Breast epithelium (tissue), 4 donors: ENCODE data around the gene CTSH. TPM values are rescaled to one million over a fixed set of nuclear protein-coding genes. Genes with fewer than 3 reads are reported as not detected.

Source experiments
- DNase-seq, 2 donors: peaks; one replicate each; pipeline ENCODE4 v3.0.0-alpha.2; 2019; ENCODE audit warnings: low spot score in 2 of 2
- H3K27ac ChIP-seq, 2 donors: fragments of 200-600 bp; sonication (generic) in 1 of 2; one replicate each; pipeline ENCODE4 v1.5.1; 2016 to 2019; ENCODE audit warnings: mild to moderate bottlenecking in 1 of 2
- H3K27me3 ChIP-seq, 2 donors: fragments of 200-600 bp; sonication (generic) in 1 of 2; one replicate each; pipeline versions ENCODE4 v1.5.1 to v1.6.0; 2017 to 2019; ENCODE audit warnings: control low read depth in 1 of 2, mild to moderate bottlenecking in 1 of 2
- H3K36me3 ChIP-seq: fragments of 200-600 bp; one replicate; pipeline ENCODE4 v1.5.1; 2019
- H3K4me1 ChIP-seq, 2 donors: fragments of 200-600 bp; sonication (generic); one replicate each; pipeline ENCODE4 v1.5.1; 2016 to 2019; ENCODE audit warnings: control low read depth in 1 of 2
- H3K4me3 ChIP-seq, 3 donors: fragments of 200-600 bp; sonication (generic); 1 replicate in 2 of 3; 2 replicates in 1 of 3; pipeline ENCODE4 v1.5.1; 2016 to 2019; ENCODE audit warnings: mild to moderate bottlenecking in 3 of 3, moderate library complexity in 2 of 3
- H3K9me3 ChIP-seq, 2 donors: fragments of 200-600 bp; sonication (generic) in 1 of 2; one replicate each; pipeline ENCODE4 v1.5.1; 2016 to 2019; ENCODE audit warnings: control low read depth in 1 of 2
- CTCF ChIP-seq, 3 donors: fragments of 450-650 bp; IDR thresholded peaks; one replicate each; pipeline ENCODE4 v1.5.1; 2016 to 2017; ENCODE audit warnings: antibody characterized with exemption in 3 of 3, mild to moderate bottlenecking in 3 of 3, moderate library complexity in 3 of 3
- POLR2A ChIP-seq: fragments of 450-650 bp; IDR thresholded peaks from one replicate; pipeline ENCODE4 v1.6.1; 2016; ENCODE audit warnings: antibody characterized with exemption, mild to moderate bottlenecking, moderate library complexity
- POLR2AphosphoS5 ChIP-seq, 3 donors: sonication (generic); formaldehyde crosslinking; IDR thresholded peaks; one replicate each; pipeline ENCODE4 v1.6.1; 2017; ENCODE audit warnings: antibody characterized with exemption in 3 of 3
- intact Hi-C: fragments of 100-400 bp; cut with DNase I; formaldehyde crosslinking; loops from one replicate; pipeline ENCODE4 v1.15.1; 2023; ENCODE audit warnings: low total_unique reads
- total RNA-seq, 3 donors: library from RNA; depleted of rRNA; stranded (reverse); fragments of >200 nt; gene quantifications; one replicate each; pipeline ENCODE4 v1.1.0, GENCODE V29; 2016

CTSH gene
- total RNA-seq, 3 donors from 2014 or later = 158 to 272 (median 163) TPM

- H3K4me3 ChIP-seq = no peak overlapping the region
- H3K27me3 ChIP-seq = no peaks in the 10 kb centered on the region
- no peaks in the 10 kb centered on the region for H3K9me3 ChIP-seq
- DNase-seq = no peak
- H3K36me3 ChIP-seq = no peaks in the 10 kb centered on the region
- intact Hi-C loops = no loop called here
- TF ChIP-seq POLR2AphosphoS5 (IDR thresholded peaks at IDR 0.05) (peak in 1 of 3 donors; percentile 16), POLR2A (no peak), CTCF (IDR thresholded peaks at IDR 0.05) (no peak)
- H3K27ac ChIP-seq = peak overlapping the region; percentile 54 to 62
- H3K4me1 ChIP-seq = no peaks in the 10 kb centered on the region
Measured at GRCh38 chr15:78915341-78916087, 29.3 kb downstream of the CTSH start.

DNA sequence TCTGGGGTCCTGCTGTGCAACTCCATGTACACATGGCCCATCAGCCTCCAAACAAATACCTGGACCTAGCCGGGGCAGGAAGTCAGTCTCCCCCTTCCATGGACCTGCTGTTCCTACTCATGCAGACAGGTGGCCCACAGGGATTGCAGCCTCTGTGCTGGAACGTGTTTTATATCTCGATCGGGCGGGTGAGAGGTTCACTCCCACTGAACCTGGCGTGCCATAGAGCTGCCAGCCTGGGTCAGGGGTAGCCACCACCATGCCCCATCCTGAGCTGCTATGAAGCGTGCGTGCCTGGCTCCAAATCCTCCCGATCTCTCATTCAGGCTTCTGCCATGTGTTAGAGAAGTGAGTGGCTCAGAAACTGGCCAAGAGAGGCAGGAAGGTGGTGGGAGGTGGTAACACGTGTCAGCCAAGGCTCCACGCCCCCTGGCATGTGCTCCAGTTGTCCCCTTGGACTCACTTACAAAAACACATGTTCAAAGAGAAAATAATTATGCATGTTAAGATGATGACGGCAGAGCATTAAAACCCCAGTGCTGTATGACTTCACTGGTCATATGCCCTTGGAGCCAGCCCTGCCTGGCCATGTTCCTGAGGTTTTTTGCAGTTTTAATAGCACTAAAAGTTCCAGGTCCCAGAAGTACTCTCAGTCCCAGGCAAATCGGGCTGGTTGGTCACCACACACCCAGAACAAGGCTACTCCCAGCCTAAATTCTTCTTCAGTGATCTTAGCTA lies 30.6 kb downstream of the CTSH start:
- TF ChIP-seq POLR2AphosphoS5 (IDR thresholded peaks at IDR 0.05) (peak in 1 of 3 donors; percentile 9), POLR2A (no peak), CTCF (IDR thresholded peaks at IDR 0.05) (peak in 2 of 3 donors; percentile 47 to 66)
- H3K36me3 ChIP-seq = no peaks in the 10 kb centered on the region
- no peaks in the 10 kb centered on the region for H3K27me3 ChIP-seq
- no peak for DNase-seq
- peak overlapping the region; percentile 57 to 84 for H3K27ac ChIP-seq
- H3K4me3 ChIP-seq = no peak overlapping the region
- H3K9me3 ChIP-seq = no peaks in the 10 kb centered on the region
- intact Hi-C loops = loop anchor here (1.0 kb wide), 1 partner anchor 11 kb away; no protein-coding TSS in a partner anchor
- no peaks in the 10 kb centered on the region for H3K4me1 ChIP-seq

- no peaks in the 10 kb centered on the region for H3K36me3 ChIP-seq
- no peaks in the 10 kb centered on the region for H3K4me1 ChIP-seq
- TF ChIP-seq CTCF (IDR thresholded peaks at IDR 0.05) = no peak
- TF ChIP-seq POLR2AphosphoS5 (IDR thresholded peaks at IDR 0.05) = no peak
- no peak for TF ChIP-seq POLR2A
- no peak overlapping the region for H3K4me3 ChIP-seq
- H3K9me3 ChIP-seq = no peaks in the 10 kb centered on the region
- H3K27me3 ChIP-seq = no peaks in the 10 kb centered on the region
- DNase-seq = no peak
- peak overlapping the region in 1 of 2 donors; percentile 9 for H3K27ac ChIP-seq
- intact Hi-C loops = no loop called here
Measured at GRCh38 chr15:78913012-78913411, 31.8 kb downstream of the CTSH start.

GRCh38 chr15:78912316-78912715 lies 32.5 kb downstream of the CTSH start:
- Histone ChIP-seq H3K4me3 (no peak overlapping the region), H3K36me3 (no peaks in the 10 kb centered on the region), H3K27me3 (no peaks in the 10 kb centered on the region), H3K9me3 (no peaks in the 10 kb centered on the region), H3K27ac (no peak overlapping the region), H3K4me1 (no peaks in the 10 kb centered on the region)
- intact Hi-C loops = no loop called here
- TF ChIP-seq POLR2AphosphoS5 (IDR thresholded peaks at IDR 0.05) = no peak
- no peak for TF ChIP-seq CTCF (IDR thresholded peaks at IDR 0.05)
- TF ChIP-seq POLR2A = no peak
- DNase-seq = no peak

DNA sequence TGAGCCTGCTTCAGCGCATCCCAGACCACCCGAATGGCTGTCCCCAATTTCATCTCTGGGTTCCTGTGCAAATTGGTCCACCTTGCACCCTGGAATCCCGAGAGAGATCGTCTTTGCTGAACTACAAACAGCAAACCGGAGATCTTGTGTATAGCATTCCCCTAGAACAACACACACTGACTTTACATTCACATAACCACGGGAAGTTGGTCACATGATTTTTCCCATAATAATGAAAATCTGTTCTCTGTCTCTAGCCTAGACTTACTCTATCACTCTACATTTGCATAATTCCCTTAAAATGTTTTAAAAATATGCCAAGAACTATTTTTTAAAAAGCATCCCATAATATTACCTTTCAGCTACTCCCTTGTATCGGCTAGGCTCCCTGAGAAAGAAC lies 34.6 kb downstream of the CTSH start:
- Histone ChIP-seq H3K27ac (peak overlapping the region in 1 of 2 donors; percentile 13), H3K9me3 (no peaks in the 10 kb centered on the region)
- TF ChIP-seq CTCF (IDR thresholded peaks at IDR 0.05) (no peak), POLR2AphosphoS5 (IDR thresholded peaks at IDR 0.05) (no peak), POLR2A (no peak)

More for the DNA sequence above, 34.6 kb downstream of the CTSH start:
- H3K4me1 ChIP-seq = no peaks in the 10 kb centered on the region
- intact Hi-C loops = no loop called here
- DNase-seq = no peak
- no peaks in the 10 kb centered on the region for H3K27me3 ChIP-seq
- H3K36me3 ChIP-seq = no peaks in the 10 kb centered on the region
- no peak overlapping the region for H3K4me3 ChIP-seq
